H1 (cell line): ENCODE results near the gene OSBPL6. TPM values are rescaled to one million over a fixed set of nuclear protein-coding genes. Genes with fewer than 3 reads are reported as not detected.
"Not testable (repeated sequence)": the region's sequence is repeated elsewhere in the genome, so short reads cannot be mapped to it uniquely, and the experiment has no call there.

Experiments
- CTCF ChIA-PET: fragments of 300-600 bp; sonication (Branson Sonifier 250); formaldehyde crosslinking; loops from one replicate; lab custom pipeline; 2021; ENCODE audit not compliant: partially characterized antibody; lab: Charles Lee
- POLR2A ChIA-PET: fragments of 300-600 bp; sonication (Branson Sonifier 250); formaldehyde crosslinking; loops from one replicate; lab custom pipeline; 2021; ENCODE audit warnings: inconsistent platforms; ENCODE audit not compliant: partially characterized antibody; lab: Charles Lee
- DNase-seq, 2 experiments: peaks; one replicate each; pipeline versions ENCODE4 v3.0.0 to v3.0.0-alpha.2; 2010 to 2022; ENCODE audit warnings: low spot score in 2 of 2, low read depth in 1 of 2, mixed read lengths in 1 of 2
- FAIRE-seq: peaks from 2 replicates; lab custom pipeline; 2011; peaks lifted over from hg19 to GRCh38; lab: Jason Lieb, UNC
- H2AFZ ChIP-seq: 2 replicates; pipeline ENCODE4 v1.8.1; 2012; ENCODE audit warnings: low read length, inconsistent platforms
- H2AK5ac ChIP-seq: 2 replicates; pipeline ENCODE4 v1.6.1; 2013; ENCODE audit warnings: low read depth, low read length
- H2BK120ac ChIP-seq: replicated peaks from 2 replicates; pipeline ENCODE3; 2013; ENCODE audit warnings: low read depth, low read length, inconsistent platforms
- H2BK12ac ChIP-seq: 2 replicates; pipeline ENCODE4 v1.6.1; 2013; ENCODE audit warnings: low read depth, low read length
- H2BK15ac ChIP-seq: 2 replicates; pipeline ENCODE4 v1.6.1; 2013; ENCODE audit warnings: low read length
- H2BK20ac ChIP-seq: 2 replicates; pipeline ENCODE4 v1.6.1; 2013; ENCODE audit warnings: low read length
- H2BK5ac ChIP-seq: 2 replicates; pipeline ENCODE4 v1.6.1; 2013; ENCODE audit warnings: low read depth, low read length
- H3K14ac ChIP-seq: 2 replicates; pipeline ENCODE4 v1.6.1; 2013; ENCODE audit warnings: inconsistent platforms; ENCODE audit not compliant: insufficient read length
- H3K18ac ChIP-seq: 2 replicates; pipeline ENCODE4 v1.6.1; 2013; ENCODE audit warnings: low read length; ENCODE audit errors: extremely low read depth
- H3K23ac ChIP-seq: 2 replicates; pipeline ENCODE4 v1.6.1; 2013; ENCODE audit warnings: inconsistent platforms; ENCODE audit not compliant: insufficient read length
- H3K23me2 ChIP-seq: 2 replicates; pipeline ENCODE4 v1.6.1; 2013; ENCODE audit warnings: low read depth, low read length
- H3K27ac ChIP-seq: 2 replicates; pipeline ENCODE4 v1.6.1; 2011; ENCODE audit warnings: low read depth, low read length, inconsistent platforms
- H3K27me3 ChIP-seq, 4 experiments: replicated peaks in 1 of 4; 1 replicate in 1 of 4; 2 replicates in 3 of 4; pipeline versions ENCODE4 v1.6.1 to v1.8.1; 2011 to 2013; ENCODE audit warnings: low read length in 3 of 4, mild to moderate bottlenecking in 3 of 4, inconsistent platforms in 2 of 4, mixed read lengths in 2 of 4, moderate library complexity in 1 of 4; ENCODE audit not compliant: control insufficient read depth in 3 of 4, insufficient read depth in 3 of 4; ENCODE audit errors: extremely low read depth in 1 of 4
- H3K36me3 ChIP-seq, 4 experiments: 2 replicates each; pipeline versions ENCODE4 v1.6.1 to v1.8.1; 2011 to 2013; ENCODE audit warnings: mild to moderate bottlenecking in 4 of 4, low read length in 3 of 4, moderate library complexity in 2 of 4, control low read depth in 1 of 4, inconsistent platforms in 1 of 4; ENCODE audit not compliant: insufficient read depth in 4 of 4, control insufficient read depth in 2 of 4
- H3K4ac ChIP-seq: replicated peaks from 2 replicates; pipeline ENCODE3; 2013; ENCODE audit warnings: low read length, low read depth, mixed read lengths, inconsistent platforms; ENCODE audit not compliant: insufficient read length
- H3K4me1 ChIP-seq, 4 experiments: replicated peaks in 1 of 4; 1 replicate in 1 of 4; 2 replicates in 3 of 4; pipeline versions ENCODE4 v1.6.1 to v1.8.1; 2011 to 2013; ENCODE audit warnings: low read length in 3 of 4, inconsistent platforms in 2 of 4, mixed read lengths in 1 of 4; ENCODE audit not compliant: insufficient read depth in 4 of 4, control insufficient read depth in 3 of 4
- H3K4me2 ChIP-seq, 2 experiments: 2 replicates each; pipeline versions ENCODE4 v1.6.1 to v1.8.1; 2011 to 2013; ENCODE audit warnings: low read depth in 2 of 2, low read length in 2 of 2, control low read depth in 1 of 2, inconsistent platforms in 1 of 2, mild to moderate bottlenecking in 1 of 2; ENCODE audit not compliant: insufficient read depth in 1 of 2
- H3K4me3 ChIP-seq, 4 experiments: fragments of 200-600, 300-600 bp in 1 of 4; sonication (generic), shearing (Covaris generic), sonication (Bioruptor Twin) in 1 of 4; 2 replicates each; pipeline versions ENCODE4 v1.5.1 to v1.8.1; 2011 to 2016; ENCODE audit warnings: low read length in 4 of 4, low read depth in 3 of 4, control low read depth in 2 of 4, inconsistent platforms in 2 of 4, mild to moderate bottlenecking in 2 of 4, mixed read lengths in 1 of 4, moderate library complexity in 1 of 4; ENCODE audit not compliant: insufficient read depth in 2 of 4; ENCODE audit errors: extremely low read depth in 1 of 4
- H3K56ac ChIP-seq: replicated peaks from 2 replicates; pipeline ENCODE3; 2013; ENCODE audit warnings: low read depth, mild to moderate bottlenecking, mixed read lengths, low read length, inconsistent platforms; ENCODE audit not compliant: insufficient read length
- H3K79me1 ChIP-seq: 2 replicates; pipeline ENCODE4 v1.6.1; 2013; ENCODE audit warnings: low read depth, low read length, control low read depth
- H3K79me2 ChIP-seq, 2 experiments: 2 replicates each; pipeline versions ENCODE4 v1.6.1 to v1.8.1; 2012 to 2013; ENCODE audit warnings: low read length in 2 of 2, mild to moderate bottlenecking in 2 of 2, inconsistent platforms in 1 of 2; ENCODE audit not compliant: insufficient read depth in 2 of 2, control insufficient read depth in 1 of 2
- H3K9ac ChIP-seq, 4 experiments: replicated peaks in 1 of 4; 1 replicate in 1 of 4; 2 replicates in 3 of 4; pipeline versions ENCODE4 v1.6.1 to v1.8.1; 2011 to 2013; ENCODE audit warnings: low read depth in 3 of 4, low read length in 3 of 4, control low read depth in 2 of 4, mild to moderate bottlenecking in 2 of 4, moderate library complexity in 2 of 4, inconsistent platforms in 1 of 4; ENCODE audit errors: extremely low read depth in 1 of 4
- H3K9me3 ChIP-seq, 2 experiments: 2 replicates each; pipeline versions ENCODE4 v1.6.1 to v1.8.1; 2012 to 2013; ENCODE audit warnings: mild to moderate bottlenecking in 2 of 2, moderate library complexity in 2 of 2, control low read depth in 1 of 2, inconsistent platforms in 1 of 2, low read depth in 1 of 2, low read length in 1 of 2, mixed read lengths in 1 of 2; ENCODE audit not compliant: insufficient read depth in 2 of 2
- H4K20me1 ChIP-seq, 2 experiments: replicated peaks in 1 of 2; 2 replicates each; pipeline versions ENCODE3 to v1.8.1; 2011 to 2013; ENCODE audit warnings: inconsistent platforms in 2 of 2, low read length in 2 of 2, mild to moderate bottlenecking in 1 of 2; ENCODE audit not compliant: insufficient read depth in 2 of 2, control insufficient read depth in 1 of 2
- H4K5ac ChIP-seq: 2 replicates; pipeline ENCODE4 v1.6.1; 2013; ENCODE audit warnings: low read length, low read depth, mixed read lengths, inconsistent platforms; ENCODE audit not compliant: insufficient read length
- H4K8ac ChIP-seq: 2 replicates; pipeline ENCODE4 v1.8.0; 2013; ENCODE audit warnings: mild to moderate bottlenecking, moderate library complexity, low read length, inconsistent platforms; ENCODE audit not compliant: insufficient read depth; ENCODE audit errors: extremely low read depth
- H4K91ac ChIP-seq: replicated peaks from 2 replicates; pipeline ENCODE3; 2013; ENCODE audit warnings: low read length, mixed read lengths, inconsistent platforms; ENCODE audit not compliant: insufficient read length
- WGBS, 2 experiments: shearing (Covaris generic) in 1 of 2; methylation state at CpG; one replicate each; pipeline versions ENCODE4 v1.1.6 to v1.1.7; 2013 to 2015; ENCODE audit warnings: low lambda C conversion rate in 2 of 2, mixed read lengths in 2 of 2, inconsistent platforms in 1 of 2, low coverage in 1 of 2, missing lambda C conversion rate in 1 of 2; ENCODE audit not compliant: insufficient replicate concordance in 2 of 2, insufficient coverage in 1 of 2, insufficient read length in 1 of 2; ENCODE audit errors: extremely low coverage in 1 of 2, missing lambda C conversion rate in 1 of 2; 5-methylcytosine and 5-hydroxymethylcytosine counted together
- polyA plus RNA-seq, 7 experiments: library from polyadenylated mRNA; depleted of rRNA in 3 of 7; stranded (reverse) in 5 of 7; unstranded in 2 of 7; fragments of >200 nt in 5 of 7; fragments of 200-250 nt in 2 of 7; gene quantifications; 1 replicate in 5 of 7; 2 replicates in 1 of 7; 4 replicates in 1 of 7; pipeline versions ENCODE4 v1.2.1 to v1.2.3, GENCODE V29; 2011 to 2013; ENCODE audit warnings: missing spikeins in 2 of 7, mixed read lengths in 2 of 7
- total RNA-seq: library from RNA; stranded (reverse); fragmentation: NEBNext Ultra II Directional; extraction: Animal tissue kit (Norgen Biotek cat#: 25700); gene quantifications from 2 replicates; pipeline ENCODE4 v1.2.1, GENCODE V29; 2021

Gene OSBPL6
- total and polyA plus RNA-seq, 2 of the 8 experiments (the other 6 are each of a cell fraction or from before 2014, with no cell fraction given) = 1.7 to 5.6 TPM

DNA sequence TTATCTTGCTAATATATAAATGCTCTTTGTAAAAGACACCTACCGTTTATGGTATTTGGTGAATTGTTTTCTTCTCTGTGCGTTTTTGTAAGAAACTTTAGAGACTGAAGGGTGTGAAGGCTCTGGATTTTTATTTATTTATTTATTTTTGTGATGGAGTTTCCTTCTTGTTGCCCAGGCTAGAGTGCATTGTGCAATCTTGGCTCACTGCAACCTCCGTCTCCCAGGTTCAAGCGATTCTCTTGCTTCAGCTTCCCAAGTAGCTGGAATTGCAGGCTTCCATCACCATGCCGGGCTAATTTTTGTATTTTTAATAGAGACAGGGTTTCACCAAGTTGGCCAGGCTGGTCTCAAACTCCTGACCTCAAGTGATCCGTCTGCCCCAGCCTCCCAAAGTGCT is 129.0 kb downstream of the OSBPL6 start:
- POLR2A ChIA-PET = not testable (repeated sequence)

More for the DNA sequence above, 129.0 kb downstream of the OSBPL6 start:
- not testable (repeated sequence) for H3K36me3 ChIP-seq, H2BK20ac ChIP-seq, H2BK12ac ChIP-seq, H3K4ac ChIP-seq, H4K5ac ChIP-seq, FAIRE-seq, H3K23me2 ChIP-seq, H4K20me1 ChIP-seq, H3K14ac ChIP-seq, H3K79me1 ChIP-seq, H3K9me3 ChIP-seq, H3K4me2 ChIP-seq, H2BK15ac ChIP-seq, H4K8ac ChIP-seq, H3K4me3 ChIP-seq, H3K27ac ChIP-seq, DNase-seq, H3K79me2 ChIP-seq, H3K23ac ChIP-seq, H3K4me1 ChIP-seq, H3K27me3 ChIP-seq, H2AFZ ChIP-seq, H2BK120ac ChIP-seq, H2BK5ac ChIP-seq, H3K56ac ChIP-seq, H4K91ac ChIP-seq, H3K18ac ChIP-seq, H3K9ac ChIP-seq, H2AK5ac ChIP-seq
- CTCF ChIA-PET = interaction anchor here (2.7 kb wide), 1 partner anchor 74 kb away, joined by 6 read pairs; no protein-coding TSS in a partner anchor
- WGBS, 2 experiments = 89% methylated on average over 6 of the region's 6 CpGs; no CpG with 5 or more reads in 1 of the 2 experiments
